ENCODE data around the gene KRT1.

The KRT1 gene

DNA sequence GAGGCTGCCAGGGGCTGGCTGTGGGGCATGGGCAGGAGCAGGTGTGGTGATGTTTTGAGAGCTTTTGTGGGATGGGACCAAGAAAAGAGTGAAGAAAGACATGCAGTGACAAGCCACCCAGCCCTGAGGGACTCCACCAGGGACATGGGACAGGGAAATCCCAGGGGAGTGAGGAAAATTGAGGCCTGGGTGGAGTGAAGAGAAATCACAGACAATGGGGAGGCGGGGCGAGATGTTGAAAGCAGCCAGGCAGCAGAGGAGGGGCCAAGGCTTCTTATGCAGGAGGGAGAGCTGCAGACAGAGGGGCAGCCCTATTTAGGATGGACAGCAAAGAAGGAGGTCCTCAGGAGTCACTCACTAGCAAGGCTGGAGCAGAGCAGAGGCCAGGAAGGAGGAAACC lies 4.2 kb upstream of the KRT1 start (continued):
- TF ChIP-seq ZNF280C (tag by site-specific recombination; IDR thresholded peaks at IDR 0.05) (no peak), ZNF274 (IDR thresholded peaks at IDR 0.05; ENCODE audit: low read length) (no peak), ZNF274 (tag by site-specific recombination; IDR thresholded peaks at IDR 0.05; ENCODE audit: borderline replicate concordance) (no peak)

GRCh38 chr12:52683575-52684300 lies 3.5 kb upstream of the KRT1 start:
- Histone ChIP-seq H3K27ac (ENCODE audit: extremely low read depth, low read depth, low read length) (no peak overlapping the region), H3K4me1 (ENCODE audit: control insufficient read depth, insufficient read depth, low read length) (no peaks in the 10 kb centered on the region), H3K4me3 (ENCODE audit: low read depth, low read length) (no peak overlapping the region), H3K9me3 (ENCODE audit: control insufficient read depth, insufficient read depth, low read depth, low read length) (no peaks in the 10 kb centered on the region), H3K36me3 (ENCODE audit: control insufficient read depth in 2 of 2, insufficient read depth in 1 of 2, low read length in 2 of 2) (no peaks in the 10 kb centered on the region)
- no peak for TF ChIP-seq ZNF416 (tag by site-specific recombination; IDR thresholded peaks at IDR 0.05)
- no peak for TF ChIP-seq ZNF24 (tag by site-specific recombination; IDR thresholded peaks at IDR 0.05)
- TF ChIP-seq REST (tag by site-specific recombination; IDR thresholded peaks at IDR 0.05): no peak
- no peak for TF ChIP-seq ZNF510 (tag by site-specific recombination; IDR thresholded peaks at IDR 0.05; ENCODE audit: insufficient replicate concordance)
- no peak for TF ChIP-seq ZBTB7A (tag by site-specific recombination; IDR thresholded peaks at IDR 0.05; ENCODE audit: low read depth)
- TF ChIP-seq ZNF248 (tag by site-specific recombination; IDR thresholded peaks at IDR 0.05): no peak
- no peak for TF ChIP-seq KLF10 (tag by site-specific recombination; IDR thresholded peaks at IDR 0.05)
- ChIA-PET CTCF (interaction anchor here (1.0 kb wide), 1 partner anchor 562 kb away, joined by 3 read pairs; no protein-coding TSS in a partner anchor), POLR2A (no interaction called here)

- ChIA-PET CTCF (interaction anchor here (1.0 kb wide), 1 partner anchor 562 kb away, joined by 3 read pairs; no protein-coding TSS in a partner anchor), POLR2A (no interaction called here)
- TF ChIP-seq ZNF473 (tag by site-specific recombination; IDR thresholded peaks at IDR 0.05): no peak
- no peak for TF ChIP-seq SP3 (tag by site-specific recombination; IDR thresholded peaks at IDR 0.05)
- no peak for TF ChIP-seq ZSCAN4 (tag by site-specific recombination; IDR thresholded peaks at IDR 0.05)
- no peak for TF ChIP-seq MYNN (tag by site-specific recombination; IDR thresholded peaks at IDR 0.05; ENCODE audit: borderline replicate concordance)
- H3K27ac ChIP-seq (ENCODE audit: extremely low read depth, low read depth, low read length): no peak overlapping the region
- no peaks in the 10 kb centered on the region for H3K36me3 ChIP-seq (ENCODE audit: control insufficient read depth in 2 of 2, insufficient read depth in 1 of 2, low read length in 2 of 2)
- H3K4me3 ChIP-seq (ENCODE audit: low read depth, low read length): no peak overlapping the region
- H3K4me1 ChIP-seq (ENCODE audit: control insufficient read depth, insufficient read depth, low read length): no peaks in the 10 kb centered on the region
- no peaks in the 10 kb centered on the region for H3K9me3 ChIP-seq (ENCODE audit: control insufficient read depth, insufficient read depth, low read depth, low read length)
Measured at GRCh38 chr12:52682938-52683574, 2.8 kb upstream of the KRT1 start.
